GM18867 (cell line): ENCODE results near the gene IL17C.

ENCODE experiments used
- ATAC-seq: cut with Tn5 transposase; IDR thresholded peaks from one replicate; pipeline ENCODE4 v1.9.1; 2021; ENCODE audit warnings: mild to moderate bottlenecking, moderate library complexity; ENCODE audit not compliant: unreplicated experiment

IL17C gene

GRCh38 chr16:88645455-88645854 lies 7.1 kb downstream of the IL17C start:
- ATAC-seq = no peak

DNA sequence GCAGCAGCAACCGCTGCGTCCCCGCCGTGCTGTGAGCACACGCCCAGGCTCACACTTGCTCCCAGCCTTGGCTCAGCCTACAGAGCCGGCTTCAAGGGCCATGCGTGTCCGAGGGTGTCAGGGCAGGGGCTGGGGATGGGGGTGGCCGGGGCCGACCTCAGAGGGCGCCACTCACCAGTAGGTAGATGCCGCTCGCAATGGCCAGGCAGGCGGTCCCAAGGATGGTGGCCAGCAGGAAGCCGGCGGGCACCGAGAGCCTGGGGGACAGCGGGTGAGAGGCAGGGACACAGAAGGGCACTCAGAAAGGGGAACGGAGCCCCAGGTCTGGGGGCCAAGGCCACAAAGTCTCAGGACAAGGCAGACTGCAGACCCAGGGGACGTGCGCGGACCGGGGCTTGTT lies 7.6 kb downstream of the IL17C start:
- ATAC-seq = no peak

- no peak for ATAC-seq
Observed at GRCh38 chr16:88646345-88647034, 8.1 kb downstream of the IL17C start.

- ATAC-seq = no peak
Observed at GRCh38 chr16:88647178-88648070, 9.1 kb downstream of the IL17C start.

DNA sequence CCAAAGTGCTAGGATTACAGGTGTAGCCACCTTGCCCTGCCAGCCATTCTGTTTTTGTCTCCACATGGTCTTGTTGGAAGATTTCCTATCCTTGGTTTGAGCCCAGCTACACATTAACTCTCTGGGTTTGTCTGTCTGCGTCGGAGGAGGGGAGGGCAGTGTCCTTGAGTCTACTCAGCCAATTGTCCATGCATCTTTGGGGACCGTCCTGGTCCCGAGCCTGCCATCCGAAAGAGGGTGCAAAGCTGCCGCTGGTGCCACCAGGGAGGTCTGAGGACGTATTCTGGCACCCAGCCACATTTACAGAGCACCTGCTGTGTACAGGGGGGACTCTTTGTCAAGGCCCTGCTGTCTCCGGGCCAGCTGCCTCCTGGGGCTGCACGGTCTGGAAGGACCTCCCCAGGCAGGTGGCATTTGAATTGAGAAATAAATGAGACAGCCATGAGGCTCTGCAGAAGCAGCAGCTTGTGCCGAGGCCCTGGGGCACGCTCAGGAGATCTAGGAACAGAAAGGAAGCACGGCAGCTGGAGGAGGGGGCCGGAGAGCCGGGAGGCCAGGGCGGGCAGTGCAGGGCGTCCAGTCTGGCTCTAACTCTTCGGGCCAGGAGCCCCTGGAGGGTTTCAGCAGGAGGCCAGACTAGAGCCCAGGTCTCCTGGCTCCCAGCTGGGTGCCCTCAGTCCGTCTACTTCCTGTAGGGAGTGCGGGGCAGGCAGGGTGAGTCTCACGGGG lies 11.0 kb downstream of the IL17C start:
- no peak for ATAC-seq

DNA sequence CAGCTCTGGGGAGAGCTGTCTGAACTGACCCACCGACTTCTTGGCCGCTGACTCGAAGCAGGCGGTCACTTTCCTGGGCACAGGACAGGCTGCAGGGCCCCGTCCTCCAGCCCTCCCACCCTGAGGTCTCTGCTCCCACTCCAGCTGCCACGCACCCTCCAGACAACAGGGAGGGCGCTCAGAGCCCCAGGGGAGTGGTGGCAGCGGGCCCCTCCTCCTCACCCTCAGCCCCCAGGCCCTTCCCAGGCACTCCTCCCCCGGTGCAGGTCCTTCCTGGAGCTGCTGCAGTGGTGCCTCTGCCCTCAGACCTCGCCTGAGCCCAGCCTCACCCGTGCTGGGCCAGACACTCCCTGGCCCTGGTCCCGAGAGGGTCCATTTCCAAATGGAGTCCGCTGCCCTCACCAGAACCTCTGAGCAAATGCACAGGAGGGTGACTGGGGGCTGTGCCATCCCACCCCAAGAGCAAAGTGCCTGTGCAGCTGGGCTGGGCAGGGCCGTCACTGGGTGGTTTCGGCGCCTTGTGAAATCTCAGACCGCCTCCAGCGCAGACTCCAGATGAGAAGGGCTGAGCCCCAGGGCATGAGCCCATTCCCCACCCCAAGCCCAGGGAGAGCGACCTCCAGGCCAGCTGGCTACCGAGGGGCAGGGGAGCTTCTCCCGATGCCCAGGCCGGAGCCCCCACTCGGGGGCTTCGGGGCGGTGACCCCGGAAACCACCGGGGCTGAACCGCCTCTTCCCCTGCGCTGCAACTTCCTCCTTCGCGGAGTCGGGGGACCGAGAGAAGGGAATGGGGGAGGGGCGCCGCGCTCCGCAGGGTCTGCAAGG lies 11.8 kb downstream of the IL17C start:
- ATAC-seq = peak; percentile 13

- ATAC-seq = peak; percentile 69
Observed at GRCh38 chr16:88650749-88651275, 12.4 kb downstream of the IL17C start, which contains the start of gene CYBA. CYBA (minus strand) TSS chr16:88651053; CDS start chr16:88651013, 40 bp downstream.

GRCh38 chr16:88651276-88651988 lies 13.1 kb downstream of the IL17C start:
- ATAC-seq = peak; percentile 69

DNA sequence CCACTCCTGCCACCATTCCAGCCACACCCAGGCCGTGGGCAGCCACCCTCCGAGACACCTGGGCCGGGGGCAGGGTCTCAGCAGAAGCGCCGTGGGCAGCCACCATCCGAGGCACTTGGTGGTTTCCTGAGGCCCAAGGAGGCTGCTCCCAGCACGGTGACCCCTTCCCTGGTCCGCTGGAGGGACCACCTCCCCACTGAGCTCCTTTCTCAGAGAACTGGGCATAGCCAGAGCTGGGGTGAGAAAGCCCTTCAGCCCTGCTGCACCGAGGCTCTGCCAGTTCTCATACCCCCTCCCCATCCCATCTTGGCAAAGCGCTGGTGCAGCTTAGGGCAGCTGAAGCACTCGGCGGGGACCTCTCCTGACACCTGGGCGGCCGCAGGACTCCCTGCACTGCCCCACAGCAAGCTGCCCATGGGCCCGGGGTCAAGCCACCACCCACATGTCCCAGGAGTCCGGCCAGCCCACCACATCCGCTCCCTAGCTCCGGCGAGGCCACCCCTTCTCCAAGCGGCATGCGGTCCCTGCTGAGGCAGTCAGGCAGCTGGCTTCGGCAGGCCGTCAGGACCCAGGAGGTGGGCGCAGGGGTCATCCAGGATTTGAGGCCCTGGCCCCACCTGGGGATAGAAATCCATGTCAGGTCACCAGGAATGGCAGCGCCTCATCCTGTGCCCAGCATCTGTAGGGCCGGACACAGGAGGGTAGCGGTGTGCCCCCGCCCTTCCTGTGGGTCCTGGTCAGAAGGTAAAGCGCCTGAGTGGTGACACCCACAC lies 13.8 kb downstream of the IL17C start:
- ATAC-seq = no peak

DNA sequence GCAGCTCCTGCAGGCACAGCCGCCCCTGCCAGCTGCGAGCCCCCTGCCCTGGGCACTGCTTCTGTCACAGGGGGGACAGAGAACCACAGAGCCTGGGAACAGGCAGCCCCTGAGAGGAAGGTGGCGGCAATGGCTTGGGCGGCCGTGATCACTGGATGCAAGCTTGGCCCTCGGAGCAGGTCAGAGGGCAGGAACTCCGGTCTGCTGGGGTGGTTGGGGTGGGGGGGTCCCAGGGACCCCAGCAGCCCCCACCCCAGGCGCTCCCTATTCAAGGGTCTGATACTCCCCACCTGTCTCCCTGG lies 14.3 kb downstream of the IL17C start:
- ATAC-seq = no peak

GRCh38 chr16:88653101-88653500 lies 14.7 kb downstream of the IL17C start:
- ATAC-seq = no peak

GRCh38 chr16:88653596-88654362 lies 15.4 kb downstream of the IL17C start:
- ATAC-seq = no peak

DNA sequence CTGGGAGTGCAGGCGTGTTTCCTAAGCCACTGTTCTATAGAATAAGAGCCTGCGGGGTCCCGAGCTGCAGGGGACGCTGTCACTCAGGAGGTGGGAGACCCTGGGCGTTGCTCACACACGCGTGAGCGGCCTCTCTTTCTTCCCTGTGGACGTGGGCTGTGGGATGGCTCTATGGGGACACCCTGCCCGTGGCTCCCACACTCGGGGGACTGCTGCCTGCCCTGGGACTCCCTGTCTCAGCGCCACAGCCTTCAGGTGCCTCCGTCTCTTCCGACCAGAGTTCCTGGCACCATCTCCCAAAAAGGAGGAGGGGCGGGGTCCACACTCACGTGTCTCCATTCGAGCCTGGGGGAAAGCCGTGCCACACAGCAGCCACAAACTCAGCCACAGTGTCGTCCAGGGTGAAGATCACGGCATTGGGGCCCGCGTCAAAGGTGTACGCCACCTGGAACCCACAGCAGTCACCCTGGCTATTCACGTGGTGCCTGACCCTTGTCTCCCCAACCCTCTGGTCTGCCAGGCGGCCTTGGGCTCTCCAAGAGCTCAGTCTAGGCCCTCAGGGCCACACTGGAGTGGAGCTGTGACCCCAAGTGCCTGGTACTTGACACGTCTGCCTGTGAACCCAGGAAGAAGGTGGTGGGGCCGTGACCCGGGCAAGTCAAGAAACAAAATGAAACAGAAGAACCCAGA lies 16.1 kb downstream of the IL17C start:
- no peak for ATAC-seq

DNA sequence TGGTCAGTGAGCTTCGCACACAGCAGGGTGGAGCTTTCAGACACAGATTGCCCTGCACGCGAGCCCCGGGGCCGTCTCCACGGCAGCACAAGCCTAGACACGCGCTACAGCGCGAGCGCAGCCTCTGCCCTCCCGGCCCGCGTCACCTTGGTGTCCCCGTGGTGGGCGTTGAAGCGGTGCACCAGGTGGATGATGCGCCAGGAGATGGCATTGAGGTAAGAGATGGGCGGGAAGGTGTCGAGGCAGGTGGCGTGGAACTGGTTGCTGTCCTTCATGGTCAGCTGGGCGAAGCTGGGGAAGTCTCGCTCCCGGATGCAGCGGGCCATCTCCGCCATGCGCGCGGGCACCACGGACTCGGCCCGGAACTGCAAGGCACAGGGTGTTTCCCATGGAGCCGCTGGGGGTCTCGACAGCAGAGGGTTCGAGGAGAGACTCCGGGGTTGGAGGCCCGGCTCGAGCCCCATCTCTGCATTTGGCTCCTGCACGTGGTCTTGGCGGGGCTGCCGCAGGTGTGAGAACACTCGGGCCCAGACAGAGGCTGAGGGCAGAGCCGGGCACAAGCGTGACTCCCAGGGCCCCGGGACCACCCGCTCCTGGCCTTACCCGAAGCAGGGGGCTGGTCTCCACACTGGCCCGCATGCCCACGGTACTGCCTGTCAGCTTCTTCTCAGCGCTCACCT lies 16.8 kb downstream of the IL17C start:
- no peak for ATAC-seq

GRCh38 chr16:88655733-88656281 lies 17.4 kb downstream of the IL17C start:
- no peak for ATAC-seq

GRCh38 chr16:88656291-88656980 lies 18.1 kb downstream of the IL17C start:
- ATAC-seq = no peak
